GM23338 (cell line): Measurements from ENCODE around the gene SDHAF3. TPM values are rescaled to one million over a fixed set of nuclear protein-coding genes. Genes with fewer than 3 reads are reported as not detected.

Experiments
- ATAC-seq: fragments of 200-7000 bp; cut with Tn5 transposase; 3 replicates; pipeline ENCODE4 v1.9.1; 2020
- DNase-seq: peaks from one replicate; pipeline ENCODE4 v3.0.0-alpha.2; 2015; ENCODE audit warnings: low spot score
- H2AFZ ChIP-seq: fragments of 200-600 bp; sonication (generic); 2 replicates; pipeline ENCODE4 v1.8.0; 2016; ENCODE audit warnings: antibody characterized with exemption, mild to moderate bottlenecking, moderate library complexity
- H3F3A ChIP-seq: fragments of 200-600 bp; sonication (generic); replicated peaks from 2 replicates; pipeline ENCODE4 v1.8.0; 2017; ENCODE audit warnings: antibody characterized with exemption, mixed run types, low read depth
- H3K27ac ChIP-seq: fragments of 200-600 bp; sonication (generic); 2 replicates; pipeline ENCODE4 v1.6.1; 2016; ENCODE audit warnings: low read depth
- H3K27me3 ChIP-seq: fragments of 200-600 bp; sonication (generic); 2 replicates; pipeline ENCODE4 v1.8.0; 2016; ENCODE audit warnings: mild to moderate bottlenecking, mixed run types, moderate library complexity; ENCODE audit not compliant: insufficient read depth
- H3K36me3 ChIP-seq: fragments of 200-600 bp; sonication (generic); 2 replicates; pipeline ENCODE4 v1.8.0; 2016; ENCODE audit warnings: mild to moderate bottlenecking; ENCODE audit not compliant: insufficient read depth
- H3K4me1 ChIP-seq: fragments of 200-600 bp; sonication (generic); 2 replicates; pipeline ENCODE4 v1.8.0; 2016; ENCODE audit warnings: mild to moderate bottlenecking, moderate library complexity; ENCODE audit not compliant: insufficient read depth
- H3K4me2 ChIP-seq: fragments of 200-600 bp; sonication (generic); 2 replicates; pipeline ENCODE4 v1.7.1; 2017; ENCODE audit warnings: mixed run types
- H3K4me3 ChIP-seq: fragments of 200-600 bp; sonication (generic); 2 replicates; pipeline ENCODE4 v1.6.1; 2016; ENCODE audit warnings: mixed run types
- H3K79me2 ChIP-seq: fragments of 200-600 bp; sonication (generic); replicated peaks from 2 replicates; pipeline ENCODE4 v1.8.0; 2017; ENCODE audit warnings: mild to moderate bottlenecking; ENCODE audit not compliant: insufficient read depth
- H3K9me2 ChIP-seq: fragments of 200-600 bp; sonication (generic); 2 replicates; pipeline ENCODE4 v1.8.0; 2017; ENCODE audit not compliant: insufficient read depth
- H4K20me1 ChIP-seq: fragments of 200-600 bp; sonication (generic); replicated peaks from 2 replicates; pipeline ENCODE4 v1.8.0; 2017; ENCODE audit warnings: mild to moderate bottlenecking; ENCODE audit not compliant: insufficient read depth
- H3K27ac Mint-ChIP-seq: 2 replicates; pipeline ENCODE4 v1.8.0; 2020; ENCODE audit warnings: inconsistent platforms, mild to moderate bottlenecking, moderate library complexity, mixed read lengths
- H3K27me3 Mint-ChIP-seq: 3 replicates; pipeline ENCODE4 v1.8.0; 2022; ENCODE audit warnings: low read depth, mild to moderate bottlenecking, moderate library complexity, mixed read lengths, inconsistent platforms; ENCODE audit not compliant: insufficient read depth, poor library complexity
- H3K36me3 Mint-ChIP-seq: 3 replicates; pipeline ENCODE4 v1.8.0; 2021; ENCODE audit warnings: low read depth, mild to moderate bottlenecking, inconsistent platforms, moderate library complexity, mixed read lengths
- H3K4me1 Mint-ChIP-seq: 3 replicates; pipeline ENCODE4 v1.8.0; 2020; ENCODE audit warnings: mild to moderate bottlenecking, inconsistent platforms, mixed read lengths
- H3K4me3 Mint-ChIP-seq: 3 replicates; pipeline ENCODE4 v1.8.0; 2021; ENCODE audit warnings: moderate library complexity, mild to moderate bottlenecking, inconsistent platforms, mixed read lengths
- H3K9me3 Mint-ChIP-seq: 3 replicates; pipeline ENCODE4 v1.8.0; 2020; ENCODE audit warnings: moderate library complexity, mild to moderate bottlenecking, inconsistent platforms, mixed read lengths
- CREB1 ChIP-seq: fragments of 250-450 bp; sonication (Bioruptor Pico); IDR thresholded peaks from 2 replicates; pipeline ENCODE4 v1.5.0; 2020; ENCODE audit warnings: low read depth, mild to moderate bottlenecking, moderate library complexity
- EZH2 ChIP-seq: fragments of 200-600 bp; sonication (generic); IDR thresholded peaks from one replicate; pipeline ENCODE4 v1.8.0; 2017; ENCODE audit warnings: antibody characterized with exemption, mild to moderate bottlenecking, low read depth; ENCODE audit not compliant: unreplicated experiment
- EZH2phosphoT487 ChIP-seq: fragments of 200-600 bp; sonication (generic); IDR thresholded peaks from one replicate; pipeline ENCODE4 v1.8.1; 2018; ENCODE audit warnings: antibody characterized with exemption; ENCODE audit not compliant: unreplicated experiment
- NANOG ChIP-seq: IDR thresholded peaks from 2 replicates; pipeline ENCODE4 v1.6.1; 2016; ENCODE audit warnings: antibody characterized with exemption, borderline replicate concordance
- POLR2AphosphoS5 ChIP-seq: IDR thresholded peaks from 2 replicates; pipeline ENCODE4 v1.6.1; 2016; ENCODE audit warnings: antibody characterized with exemption, low read depth
- REST ChIP-seq: IDR thresholded peaks from one replicate; pipeline ENCODE4 v1.6.1; 2018; ENCODE audit warnings: antibody characterized with exemption; ENCODE audit not compliant: unreplicated experiment
- STAT1 ChIP-seq: IDR thresholded peaks from one replicate; pipeline ENCODE4 v1.6.1; 2016; ENCODE audit warnings: antibody characterized with exemption; ENCODE audit not compliant: unreplicated experiment
- ZNF114 ChIP-seq: fragments of 250-450 bp; sonication (Bioruptor Pico); IDR thresholded peaks from 2 replicates; pipeline ENCODE4 v1.5.0; 2020; ENCODE audit warnings: mild to moderate bottlenecking, moderate library complexity
- ZNF331 ChIP-seq: fragments of 250-450 bp; sonication (Bioruptor Pico); IDR thresholded peaks from 2 replicates; pipeline ENCODE4 v1.5.0; 2020; ENCODE audit warnings: low read depth, mild to moderate bottlenecking, moderate library complexity
- polyA plus RNA-seq: library from polyadenylated mRNA; unstranded; fragments of >200 nt; fragmentation: Nextera tagmentation; extraction: Ambion mirVana; gene quantifications from 2 replicates; pipeline ENCODE4 v1.2.1, GENCODE V29; 2016
- total RNA-seq: library from RNA; depleted of rRNA; stranded (reverse); fragments of >200 nt; shearing (Covaris generic); gene quantifications from 2 replicates; pipeline ENCODE4 v1.2.3, GENCODE V29; 2014
- TF ChIP-seq, protein P1 (sequence below), 2 experiments: fragments of 200-600 bp in 1 of 2; sonication (generic) in 1 of 2; conservative IDR thresholded peaks; 2 replicates each; pipeline versions ENCODE4 v1.5.1 to v1.6.1; 2016 to 2017; ENCODE audit warnings: antibody characterized with exemption in 2 of 2, low read depth in 2 of 2, mild to moderate bottlenecking in 2 of 2, moderate library complexity in 1 of 2
- TF ChIP-seq, protein P2 (sequence below): IDR thresholded peaks from 2 replicates; pipeline ENCODE4 v1.6.1; 2016; ENCODE audit warnings: antibody characterized with exemption

SDHAF3 gene
- total and polyA plus RNA-seq, 2 experiments from 2014 or later = 35.5 to 123 TPM

GRCh38 chr7:97166308-97166707, 48.8 kb downstream of the SDHAF3 start (continued):
- no peak for TF ChIP-seq POLR2AphosphoS5
- no peak for TF ChIP-seq EZH2
- TF ChIP-seq REST = no peak
- no peak for TF ChIP-seq CREB1 (CRISPR knock-in tag)
- no peak for TF ChIP-seq NANOG
- TF ChIP-seq, protein P1, sequence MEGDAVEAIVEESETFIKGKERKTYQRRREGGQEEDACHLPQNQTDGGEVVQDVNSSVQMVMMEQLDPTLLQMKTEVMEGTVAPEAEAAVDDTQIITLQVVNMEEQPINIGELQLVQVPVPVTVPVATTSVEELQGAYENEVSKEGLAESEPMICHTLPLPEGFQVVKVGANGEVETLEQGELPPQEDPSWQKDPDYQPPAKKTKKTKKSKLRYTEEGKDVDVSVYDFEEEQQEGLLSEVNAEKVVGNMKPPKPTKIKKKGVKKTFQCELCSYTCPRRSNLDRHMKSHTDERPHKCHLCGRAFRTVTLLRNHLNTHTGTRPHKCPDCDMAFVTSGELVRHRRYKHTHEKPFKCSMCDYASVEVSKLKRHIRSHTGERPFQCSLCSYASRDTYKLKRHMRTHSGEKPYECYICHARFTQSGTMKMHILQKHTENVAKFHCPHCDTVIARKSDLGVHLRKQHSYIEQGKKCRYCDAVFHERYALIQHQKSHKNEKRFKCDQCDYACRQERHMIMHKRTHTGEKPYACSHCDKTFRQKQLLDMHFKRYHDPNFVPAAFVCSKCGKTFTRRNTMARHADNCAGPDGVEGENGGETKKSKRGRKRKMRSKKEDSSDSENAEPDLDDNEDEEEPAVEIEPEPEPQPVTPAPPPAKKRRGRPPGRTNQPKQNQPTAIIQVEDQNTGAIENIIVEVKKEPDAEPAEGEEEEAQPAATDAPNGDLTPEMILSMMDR (conservative IDR thresholded peaks at IDR 0.05; ENCODE audit: low read depth in 2 of 2) = no peak
- TF ChIP-seq, protein P2, sequence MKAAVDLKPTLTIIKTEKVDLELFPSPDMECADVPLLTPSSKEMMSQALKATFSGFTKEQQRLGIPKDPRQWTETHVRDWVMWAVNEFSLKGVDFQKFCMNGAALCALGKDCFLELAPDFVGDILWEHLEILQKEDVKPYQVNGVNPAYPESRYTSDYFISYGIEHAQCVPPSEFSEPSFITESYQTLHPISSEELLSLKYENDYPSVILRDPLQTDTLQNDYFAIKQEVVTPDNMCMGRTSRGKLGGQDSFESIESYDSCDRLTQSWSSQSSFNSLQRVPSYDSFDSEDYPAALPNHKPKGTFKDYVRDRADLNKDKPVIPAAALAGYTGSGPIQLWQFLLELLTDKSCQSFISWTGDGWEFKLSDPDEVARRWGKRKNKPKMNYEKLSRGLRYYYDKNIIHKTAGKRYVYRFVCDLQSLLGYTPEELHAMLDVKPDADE = no peak
- no peak for TF ChIP-seq EZH2phosphoT487
- TF ChIP-seq ZNF331 (CRISPR knock-in tag) = no peak

GRCh38 chr7:97167176-97167575, 49.7 kb downstream of the SDHAF3 start:
- TF ChIP-seq STAT1 (no peak), ZNF114 (CRISPR knock-in tag) (no peak), ZNF331 (CRISPR knock-in tag) (no peak), NANOG (no peak), POLR2AphosphoS5 (no peak)
- TF ChIP-seq, protein P1 (conservative IDR thresholded peaks at IDR 0.05; ENCODE audit: low read depth in 2 of 2) = no peak
- H3K4me2 ChIP-seq = no peak overlapping the region
- no peaks in the 10 kb centered on the region for H3K4me1 Mint-ChIP-seq
- no peak overlapping the region for H2AFZ ChIP-seq
- DNase-seq (no peak), ATAC-seq (no peak)
- peaks cover 40% of the 10 kb centered on the region for H3K9me3 Mint-ChIP-seq
- no peaks in the 10 kb centered on the region for H3F3A ChIP-seq
- H3K36me3 ChIP-seq = peaks cover 11% of the 10 kb centered on the region; the same call in 1 of the 2 replicates
- H3K27ac Mint-ChIP-seq = 0 out of 2 replicates have a peak overlapping the region, but pooled peaks have one; percentile 27
- H3K27me3 Mint-ChIP-seq = peaks cover 4% of the 10 kb centered on the region
- H3K79me2 ChIP-seq = peaks cover 61% of the 10 kb centered on the region
- H3K4me1 ChIP-seq = no peaks in the 10 kb centered on the region
- H3K27me3 ChIP-seq = no peaks in the 10 kb centered on the region
- no peak overlapping the region for H3K4me3 ChIP-seq
- H3K9me2 ChIP-seq = peaks cover 5% of the 10 kb centered on the region; the same call in 1 of the 2 replicates
- H4K20me1 ChIP-seq = no peaks in the 10 kb centered on the region
- H3K27ac ChIP-seq = no peak overlapping the region
- H3K4me3 Mint-ChIP-seq = no peak overlapping the region
- peaks cover 62% of the 10 kb centered on the region for H3K36me3 Mint-ChIP-seq
